Karpas-422 (cell line): ENCODE measurements around the gene USP32. TPM values are rescaled to one million over a fixed set of nuclear protein-coding genes. Genes with fewer than 3 reads are reported as not detected.
"Not testable (repeated sequence)": the region's sequence is repeated elsewhere in the genome, so short reads cannot be mapped to it uniquely, and the experiment has no call there.

ENCODE experiments used
- DNase-seq: peaks from one replicate; pipeline ENCODE4 v3.0.0-alpha.2; 2015
- H2AFZ ChIP-seq: fragments of 200-600 bp; sonication (generic); 2 replicates; pipeline ENCODE4 v1.6.1; 2014; ENCODE audit warnings: antibody characterized with exemption, low read length, mixed read lengths
- H3K27ac ChIP-seq: fragments of 200-600 bp; sonication (generic); 2 replicates; pipeline ENCODE4 v1.5.1; 2014; ENCODE audit warnings: mild to moderate bottlenecking, low read length, moderate library complexity
- H3K27me3 ChIP-seq: fragments of 200-600 bp; sonication (generic); 2 replicates; pipeline ENCODE4 v1.6.1; 2014; ENCODE audit warnings: low read length, mixed read lengths
- H3K36me3 ChIP-seq: fragments of 200-600 bp; sonication (generic); 2 replicates; pipeline ENCODE4 v1.6.1; 2014; ENCODE audit warnings: low read length, mixed read lengths; ENCODE audit not compliant: insufficient read depth
- H3K4me1 ChIP-seq: fragments of 200-600 bp; sonication (generic); 2 replicates; pipeline ENCODE4 v1.6.1; 2014; ENCODE audit warnings: mild to moderate bottlenecking, low read length, mixed read lengths
- H3K4me2 ChIP-seq: fragments of 200-600 bp; sonication (generic); 2 replicates; pipeline ENCODE4 v1.6.1; 2014; ENCODE audit warnings: low read length, low read depth, mild to moderate bottlenecking; ENCODE audit not compliant: poor library complexity, severe bottlenecking
- H3K4me3 ChIP-seq: fragments of 200-600 bp; sonication (generic); 2 replicates; pipeline ENCODE4 v1.5.1; 2014; ENCODE audit warnings: mild to moderate bottlenecking, antibody characterized with exemption, low read length, mixed read lengths
- H3K79me2 ChIP-seq: fragments of 200-600 bp; sonication (generic); 2 replicates; pipeline ENCODE4 v1.6.1; 2014; ENCODE audit warnings: mild to moderate bottlenecking, low read length, mixed read lengths
- H3K9ac ChIP-seq: fragments of 200-600 bp; sonication (generic); 2 replicates; pipeline ENCODE4 v1.6.0; 2014; ENCODE audit warnings: low read length
- H3K9me2 ChIP-seq: fragments of 200-600 bp; sonication (generic), shearing (Covaris generic); replicated peaks from 2 replicates; pipeline ENCODE4 v1.6.0; 2014; ENCODE audit warnings: mild to moderate bottlenecking, low read length, moderate library complexity; ENCODE audit not compliant: insufficient read depth
- H3K9me3 ChIP-seq: fragments of 300-700, 200-600 bp; sonication (generic); 2 replicates; pipeline ENCODE4 v1.6.1; 2014; ENCODE audit warnings: low read length, mixed read lengths
- H4K20me1 ChIP-seq: fragments of 200-600 bp; sonication (generic); 2 replicates; pipeline ENCODE4 v1.6.1; 2014; ENCODE audit warnings: mild to moderate bottlenecking, antibody characterized with exemption, low read length, low read depth; ENCODE audit not compliant: insufficient read depth
- total RNA-seq: library from RNA; depleted of rRNA; stranded (reverse); fragments of >200 nt; shearing (Covaris generic); gene quantifications from 2 replicates; pipeline ENCODE4 v1.2.3, GENCODE V29; 2014; ENCODE audit warnings: low replicate concordance

The USP32 gene
- total RNA-seq, 1 experiment from 2014 or later = 81.0 TPM

DNA sequence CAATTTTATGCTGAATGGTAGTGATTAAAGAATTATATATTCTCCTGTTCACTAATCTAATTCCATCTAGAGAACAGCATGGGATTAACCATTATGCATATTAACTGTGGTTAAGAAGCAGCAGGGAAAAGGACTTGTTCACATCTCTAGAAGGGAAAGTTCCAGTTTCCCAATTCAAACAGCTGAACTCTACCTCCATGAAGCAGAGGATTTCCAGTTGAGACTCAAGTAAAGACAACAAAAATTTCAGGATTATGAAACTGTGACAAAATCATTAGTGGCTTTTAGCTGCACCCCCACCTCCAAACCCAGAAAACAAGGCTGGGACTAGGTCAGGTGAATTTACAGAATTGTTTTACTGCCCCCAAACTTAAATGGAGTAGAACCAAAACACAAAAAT lies 73.6 kb downstream of the USP32 start:
- Histone ChIP-seq H3K4me3 (no peak overlapping the region), H3K9me2 (no peaks in the 10 kb centered on the region), H3K27me3 (no peaks in the 10 kb centered on the region), H3K27ac (no peak overlapping the region), H3K4me2 (no peak overlapping the region), H3K9me3 (no peaks in the 10 kb centered on the region), H2AFZ (no peak overlapping the region), H3K4me1 (peaks cover 30% of the 10 kb centered on the region), H3K79me2 (peaks cover 89% of the 10 kb centered on the region), H3K36me3 (no peaks in the 10 kb centered on the region), H3K9ac (no peak overlapping the region), H4K20me1 (no peaks in the 10 kb centered on the region)
- no peak for DNase-seq

DNA sequence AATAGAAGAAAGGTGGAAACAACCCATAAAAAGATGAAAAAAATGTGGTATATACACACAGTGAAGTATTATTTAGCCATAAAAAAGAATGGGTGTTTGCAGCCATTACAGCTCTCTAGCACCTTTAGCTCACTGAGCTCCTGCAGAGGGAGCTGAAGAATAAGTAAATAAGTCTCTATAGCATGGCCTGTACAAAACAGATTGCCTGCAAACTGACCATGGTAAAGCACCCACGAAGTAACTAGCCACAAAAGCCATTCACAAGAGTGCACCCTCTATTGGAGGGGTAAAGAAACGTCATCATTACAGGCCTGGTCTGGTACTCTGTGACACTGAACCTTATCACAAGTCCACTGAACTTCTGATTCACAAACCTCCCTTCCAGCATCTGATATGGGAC lies 76.3 kb downstream of the USP32 start:
- peaks cover 88% of the 10 kb centered on the region for H3K79me2 ChIP-seq

GRCh38 chr17:60314900-60315299 lies 77.0 kb downstream of the USP32 start:
- peaks cover 17% of the 10 kb centered on the region for H3K4me1 ChIP-seq
- peak overlapping the region; percentile 52 for H3K27ac ChIP-seq
- H3K9me3 ChIP-seq, H3K4me3 ChIP-seq, H3K27me3 ChIP-seq, H3K9ac ChIP-seq, H3K9me2 ChIP-seq, DNase-seq, H2AFZ ChIP-seq, H3K36me3 ChIP-seq, H4K20me1 ChIP-seq: not testable (repeated sequence)
- H3K4me2 ChIP-seq = peak overlapping the region; percentile 26
- peaks cover 88% of the 10 kb centered on the region for H3K79me2 ChIP-seq

More for the DNA sequence above, 76.3 kb downstream of the USP32 start:
- H3K9me2 ChIP-seq = no peaks in the 10 kb centered on the region
- H3K4me2 ChIP-seq = no peak overlapping the region
- no peak overlapping the region for H3K27ac ChIP-seq
- H4K20me1 ChIP-seq = no peaks in the 10 kb centered on the region
- no peaks in the 10 kb centered on the region for H3K27me3 ChIP-seq
- H3K36me3 ChIP-seq = no peaks in the 10 kb centered on the region
- peaks cover 17% of the 10 kb centered on the region for H3K4me1 ChIP-seq
- H3K9ac ChIP-seq = no peak overlapping the region
- H3K9me3 ChIP-seq = no peaks in the 10 kb centered on the region
- no peak for DNase-seq
- no peak overlapping the region for H3K4me3 ChIP-seq
- H2AFZ ChIP-seq = no peak overlapping the region

- Histone ChIP-seq H4K20me1 (no peaks in the 10 kb centered on the region), H3K79me2 (peaks cover 90% of the 10 kb centered on the region), H3K9ac (no peak overlapping the region), H3K9me2 (no peaks in the 10 kb centered on the region), H2AFZ (no peak overlapping the region), H3K36me3 (no peaks in the 10 kb centered on the region), H3K27me3 (no peaks in the 10 kb centered on the region), H3K4me1 (peaks cover 17% of the 10 kb centered on the region), H3K4me3 (no peak overlapping the region), H3K9me3 (no peaks in the 10 kb centered on the region), H3K27ac (peak overlapping the region; percentile 52), H3K4me2 (peak overlapping the region; percentile 26)
- DNase-seq = no peak
These were observed 77.5 kb downstream of the USP32 start for GRCh38 chr17:60314423-60314822.

- peaks cover 90% of the 10 kb centered on the region for H3K79me2 ChIP-seq
- no peak overlapping the region for H3K4me2 ChIP-seq
- H3K4me3 ChIP-seq = no peak overlapping the region
- no peaks in the 10 kb centered on the region for H3K36me3 ChIP-seq
- no peak for DNase-seq
- H3K9ac ChIP-seq = no peak overlapping the region
- H3K27me3 ChIP-seq = no peaks in the 10 kb centered on the region
- H2AFZ ChIP-seq = no peak overlapping the region
- H3K4me1 ChIP-seq = peaks cover 17% of the 10 kb centered on the region
- no peaks in the 10 kb centered on the region for H4K20me1 ChIP-seq
- no peaks in the 10 kb centered on the region for H3K9me2 ChIP-seq
- no peak overlapping the region for H3K27ac ChIP-seq
- no peaks in the 10 kb centered on the region for H3K9me3 ChIP-seq
These were observed 80.0 kb downstream of the USP32 start for GRCh38 chr17:60311936-60312335.

- Histone ChIP-seq H3K27me3 (no peaks in the 10 kb centered on the region), H3K4me1 (peaks cover 21% of the 10 kb centered on the region), H3K4me2 (no peak overlapping the region), H2AFZ (no peak overlapping the region), H3K79me2 (peaks cover 88% of the 10 kb centered on the region), H3K9me3 (no peaks in the 10 kb centered on the region), H3K36me3 (no peaks in the 10 kb centered on the region), H3K27ac (no peak overlapping the region), H3K9ac (no peak overlapping the region), H4K20me1 (no peaks in the 10 kb centered on the region), H3K9me2 (no peaks in the 10 kb centered on the region), H3K4me3 (no peak overlapping the region)
- no peak for DNase-seq
These were observed 80.7 kb downstream of the USP32 start for GRCh38 chr17:60311186-60311585.

GRCh38 chr17:60305141-60305540 lies 86.8 kb downstream of the USP32 start:
- Histone ChIP-seq H3K27me3 (no peaks in the 10 kb centered on the region), H3K9me3 (no peaks in the 10 kb centered on the region), H2AFZ (peak overlapping the region; percentile 37; the same call in 1 of the 2 replicates), H3K4me1 (peaks cover 61% of the 10 kb centered on the region), H4K20me1 (no peaks in the 10 kb centered on the region), H3K79me2 (peaks cover 88% of the 10 kb centered on the region), H3K9me2 (no peaks in the 10 kb centered on the region), H3K27ac (peak overlapping the region; percentile 78), H3K4me2 (peak overlapping the region; percentile 64), H3K4me3 (peak overlapping the region; percentile 32), H3K36me3 (peaks cover 5% of the 10 kb centered on the region; the same call in 1 of the 2 replicates), H3K9ac (peak overlapping the region; percentile 41)
- DNase-seq = peak; percentile 88

DNA sequence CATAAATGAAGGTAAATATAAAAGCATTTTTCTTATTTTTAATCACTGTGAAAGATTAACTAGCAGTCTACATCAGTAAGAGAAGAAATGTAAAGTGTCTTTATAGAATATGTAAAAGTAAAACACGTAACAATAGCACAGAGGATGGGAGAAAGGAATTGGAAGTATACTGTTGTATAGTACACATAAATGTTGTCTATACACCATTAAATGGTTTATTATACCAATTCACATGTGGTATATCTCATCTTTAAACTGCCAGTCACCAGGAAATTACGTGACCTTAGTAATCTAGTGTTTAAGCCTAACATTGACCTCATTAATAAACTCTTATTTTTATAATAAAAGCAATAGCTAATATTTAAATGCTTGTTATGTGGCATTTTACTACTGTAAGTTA lies 87.4 kb downstream of the USP32 start:
- H3K9ac ChIP-seq = no peak overlapping the region
- no peaks in the 10 kb centered on the region for H3K27me3 ChIP-seq
- H3K4me2 ChIP-seq = peak overlapping the region; percentile 64
- no peak for DNase-seq
- peaks cover 5% of the 10 kb centered on the region; the same call in 1 of the 2 replicates for H3K36me3 ChIP-seq
- H3K4me3 ChIP-seq = no peak overlapping the region
- no peaks in the 10 kb centered on the region for H4K20me1 ChIP-seq
- peaks cover 88% of the 10 kb centered on the region for H3K79me2 ChIP-seq
- peak overlapping the region; percentile 78 for H3K27ac ChIP-seq
- H2AFZ ChIP-seq = no peak overlapping the region
- no peaks in the 10 kb centered on the region for H3K9me3 ChIP-seq
- peaks cover 65% of the 10 kb centered on the region for H3K4me1 ChIP-seq
- no peaks in the 10 kb centered on the region for H3K9me2 ChIP-seq
